Measurements from ENCODE around the gene RFC4. TPM values are rescaled to one million over a fixed set of nuclear protein-coding genes. Genes with fewer than 3 reads are reported as not detected.

RFC4 gene
- total and polyA plus RNA-seq, 2 of the 8 experiments (the other 6 are each of a cell fraction or from before 2014, with no cell fraction given): 21.8 to 86.9 TPM

MicroRNAs within 50 kb of the gene (microRNA counts, 767-probe panel; counts per million panel counts)
- 879 counts per million, percentile 95 among the panel's probes with 10 or more counts for microRNA hsa-miR-1248

Small RNA genes within 50 kb of the gene (microRNA-seq; reads per million reads assigned to microRNA genes)
- 1.4 to 5.3 reads per million in 2 experiments for gene MIR1248 (ENCODE audit: borderline microRNAs expressed in 2 of 2, borderline number of aligned reads in 2 of 2, borderline replicate concordance in 1 of 2)

Small RNA genes within 50 kb of the gene (small RNA-seq; reads per million reads assigned to genes)
- not detected for gene RF00092 (ENCODE audit: insufficient read depth)
- not detected for gene RNU6-1105P (ENCODE audit: insufficient read depth)
- not detected for gene SNORA4 (ENCODE audit: insufficient read depth)
- not detected for gene SNORA63 (ENCODE audit: insufficient read depth)
- not detected for gene SNORA81 (ENCODE audit: insufficient read depth)
- not detected for gene SNORD2 (ENCODE audit: insufficient read depth)

Other genes starting within 250 kb of the RFC4 start
- gene TBCCD1, start 239.1 kb downstream of the RFC4 start, total RNA-seq (2021; fragmentation: NEBNext Ultra II Directional; extraction: Animal tissue kit (Norgen Biotek cat#: 25700)): 13.4 and 13.9 TPM in 2 replicates
- 8.4 and 11.3 TPM in 2 replicates for gene TBCCD1, start 239.1 kb downstream of the RFC4 start, polyA plus RNA-seq (2011; rRNA removed)
- 63.9 and 67.7 TPM in 2 replicates for gene DNAJB11, start 235.8 kb downstream of the RFC4 start, total RNA-seq (2021; fragmentation: NEBNext Ultra II Directional; extraction: Animal tissue kit (Norgen Biotek cat#: 25700))
- gene DNAJB11, start 235.8 kb downstream of the RFC4 start, polyA plus RNA-seq (2011; rRNA removed): 14.3 and 14.6 TPM in 2 replicates
- gene AHSG, start 193.4 kb downstream of the RFC4 start, total RNA-seq (2021; fragmentation: NEBNext Ultra II Directional; extraction: Animal tissue kit (Norgen Biotek cat#: 25700)): 0.78 and 1.1 TPM in 2 replicates
- gene AHSG, start 193.4 kb downstream of the RFC4 start, polyA plus RNA-seq (2011; rRNA removed): 0.68 and 0.86 TPM in 2 replicates
- not detected in 2 replicates for gene FETUB, start 166.1 kb downstream of the RFC4 start, total RNA-seq (2021; fragmentation: NEBNext Ultra II Directional; extraction: Animal tissue kit (Norgen Biotek cat#: 25700))
- gene FETUB, start 166.1 kb downstream of the RFC4 start, polyA plus RNA-seq (2011; rRNA removed): 0.15 TPM in 1 of 2 replicates, not detected in the other
- 0.15 TPM in 1 of 2 replicates, not detected in the other for gene HRG, start 140.5 kb downstream of the RFC4 start, total RNA-seq (2021; fragmentation: NEBNext Ultra II Directional; extraction: Animal tissue kit (Norgen Biotek cat#: 25700))
- gene HRG, start 140.5 kb downstream of the RFC4 start, polyA plus RNA-seq (2011; rRNA removed): 0.03 TPM in 1 of 2 replicates, not detected in the other
- 0.31 TPM in 1 of 2 replicates, not detected in the other for gene KNG1, start 89.1 kb downstream of the RFC4 start, total RNA-seq (2021; fragmentation: NEBNext Ultra II Directional; extraction: Animal tissue kit (Norgen Biotek cat#: 25700))
- 0.05 TPM in 1 of 2 replicates, not detected in the other for gene KNG1, start 89.1 kb downstream of the RFC4 start, polyA plus RNA-seq (2011; rRNA removed)
- 596 and 604 TPM in 2 replicates for gene EIF4A2, start 22.9 kb downstream of the RFC4 start, total RNA-seq (2021; fragmentation: NEBNext Ultra II Directional; extraction: Animal tissue kit (Norgen Biotek cat#: 25700))
- 401 and 527 TPM in 2 replicates for gene EIF4A2, start 22.9 kb downstream of the RFC4 start, polyA plus RNA-seq (2011; rRNA removed)
- not detected in 2 replicates for gene ADIPOQ, start 36.2 kb upstream of the RFC4 start, total RNA-seq (2021; fragmentation: NEBNext Ultra II Directional; extraction: Animal tissue kit (Norgen Biotek cat#: 25700))
- not detected in 2 replicates for gene ADIPOQ, start 36.2 kb upstream of the RFC4 start, polyA plus RNA-seq (2011; rRNA removed)
- gene ST6GAL1, start 124.0 kb upstream of the RFC4 start, total RNA-seq (2021; fragmentation: NEBNext Ultra II Directional; extraction: Animal tissue kit (Norgen Biotek cat#: 25700)): 75.9 and 80.9 TPM in 2 replicates
- 41.8 and 62.8 TPM in 2 replicates for gene ST6GAL1, start 124.0 kb upstream of the RFC4 start, polyA plus RNA-seq (2011; rRNA removed)

All from H1 (cell line).